Measurements from ENCODE around the gene LDLRAD4.

Gene LDLRAD4

DNA sequence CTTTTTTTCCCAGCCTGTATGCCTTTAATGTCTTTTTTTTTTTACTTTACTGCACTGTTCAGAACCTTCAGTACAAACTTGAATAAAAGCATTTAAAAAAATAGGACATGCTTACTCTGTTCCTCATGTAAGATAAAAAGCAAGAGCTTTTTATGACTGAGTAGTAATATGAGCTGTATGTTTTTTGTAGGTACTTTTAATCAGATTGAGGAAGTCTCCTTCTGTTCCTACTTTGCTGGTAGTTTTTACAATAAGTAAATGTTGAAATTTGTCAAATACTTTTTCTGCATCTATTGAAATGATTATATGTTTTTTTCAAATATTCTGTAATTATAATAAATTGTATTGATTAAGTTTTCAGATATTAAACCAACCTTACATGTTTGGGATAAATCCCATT, 318.0 kb downstream of the LDLRAD4 start:
- DNase-seq (ENCODE audit: low spot score): no peak

- DNase-seq (ENCODE audit: low spot score): no peak
These were observed 318.6 kb downstream of the LDLRAD4 start for GRCh38 chr18:13537022-13537780.

DNA sequence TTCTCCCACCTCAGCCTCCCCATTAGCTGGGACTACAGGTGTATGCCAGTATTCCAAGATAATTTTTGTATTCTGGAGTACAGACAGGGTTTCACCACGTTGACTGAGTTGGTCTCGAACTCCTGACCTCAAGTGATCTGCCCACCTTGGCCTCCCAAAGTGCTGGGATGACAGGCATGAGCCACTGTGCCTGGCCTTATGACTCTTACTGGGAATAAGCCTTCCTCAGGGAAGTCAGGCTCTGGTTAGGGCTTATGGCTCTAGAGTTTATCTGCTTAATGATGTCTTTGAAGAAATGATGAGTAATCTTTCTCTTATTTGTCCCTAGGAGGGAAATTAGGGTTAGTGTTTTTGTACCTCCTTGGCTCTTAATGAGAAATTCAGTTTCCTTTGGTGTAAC, 320.1 kb downstream of the LDLRAD4 start:
- DNase-seq (ENCODE audit: low spot score): no peak

GRCh38 chr18:13539050-13539449, 320.5 kb downstream of the LDLRAD4 start:
- no peak for DNase-seq (ENCODE audit: low spot score)

GRCh38 chr18:13539843-13540476, 321.4 kb downstream of the LDLRAD4 start:
- DNase-seq (ENCODE audit: low spot score): no peak

- DNase-seq (ENCODE audit: low spot score): no peak
These were observed 322.1 kb downstream of the LDLRAD4 start for GRCh38 chr18:13540477-13541182.

DNA sequence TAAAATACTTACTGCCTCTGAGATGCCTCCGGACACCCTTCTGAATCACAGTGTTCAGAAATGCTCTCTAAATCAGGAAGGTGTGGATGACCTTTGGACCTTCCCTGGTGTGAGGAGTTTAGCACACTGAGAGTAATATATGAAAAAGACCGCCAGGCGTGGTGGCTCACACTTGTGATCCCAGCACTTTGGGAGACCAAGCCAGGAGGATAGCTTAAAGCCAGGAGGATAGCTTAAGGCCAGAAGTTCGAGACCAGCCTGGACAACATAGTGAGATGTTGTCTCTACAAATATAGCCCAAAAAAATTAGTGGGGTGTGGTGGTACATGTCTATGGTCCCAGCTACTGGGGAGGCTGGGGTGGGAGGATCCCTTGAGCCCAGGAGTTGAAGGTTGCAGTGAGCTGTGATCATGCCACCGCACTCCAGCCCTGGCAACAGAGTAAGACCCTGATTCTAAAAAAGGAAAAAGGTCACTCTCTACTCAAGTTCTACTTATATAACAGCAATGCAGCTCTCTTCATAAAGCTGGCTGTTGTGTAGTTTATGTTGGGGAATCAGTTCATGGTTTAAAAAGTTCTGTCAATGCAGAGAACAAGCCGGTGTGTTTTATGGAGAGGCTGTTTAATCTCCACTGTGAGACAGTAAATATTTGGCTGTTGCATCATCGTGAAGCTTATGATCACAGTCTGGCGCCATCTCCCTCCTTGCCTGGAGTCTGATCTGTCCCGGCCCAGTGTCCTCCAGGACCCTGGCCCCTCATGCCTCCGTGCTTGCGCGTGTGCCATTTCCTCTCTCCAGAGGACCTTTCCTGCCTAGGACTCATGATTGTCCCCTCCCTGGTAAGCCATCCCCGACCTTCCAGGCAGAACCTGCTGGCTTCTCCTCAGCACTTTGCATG, 323.3 kb downstream of the LDLRAD4 start:
- no peak for DNase-seq (ENCODE audit: low spot score)

DNA sequence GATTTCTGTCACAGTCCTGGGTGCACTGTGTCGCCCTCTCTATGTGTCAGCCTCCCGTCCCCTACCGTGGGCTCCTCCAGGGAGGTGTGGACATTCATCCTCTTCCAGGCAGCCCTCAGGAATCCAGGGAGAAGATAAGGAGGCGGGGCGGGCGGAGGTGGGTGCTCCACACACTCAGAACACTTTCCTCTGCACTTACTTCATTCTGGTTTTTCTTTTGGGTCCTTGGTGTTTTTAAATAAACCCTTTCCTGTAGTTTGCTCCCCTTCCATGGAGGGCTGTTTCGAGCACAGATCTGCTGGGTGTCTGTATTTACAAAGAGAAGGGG, 323.9 kb downstream of the LDLRAD4 start:
- no peak for DNase-seq (ENCODE audit: low spot score)

DNA sequence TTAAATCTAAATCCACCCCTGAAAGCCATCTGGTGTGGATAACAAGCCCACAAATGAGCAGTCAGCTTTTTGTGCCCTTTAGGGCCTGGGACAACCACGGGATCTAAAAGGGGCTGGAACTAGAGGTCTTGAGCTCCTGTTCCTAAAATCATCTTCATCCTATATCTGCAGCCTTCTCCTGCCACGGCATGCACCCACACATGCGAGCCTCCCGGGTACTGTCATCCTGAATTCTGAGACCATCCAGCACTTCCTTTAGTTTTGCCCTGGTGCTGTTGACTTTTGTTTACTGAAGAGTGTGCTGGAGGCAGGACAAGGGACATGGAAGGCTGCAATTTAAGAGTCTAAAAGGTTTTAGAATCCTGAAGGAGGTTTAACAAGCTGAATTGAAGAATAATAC, 324.6 kb downstream of the LDLRAD4 start:
- DNase-seq (ENCODE audit: low spot score): no peak

DNA sequence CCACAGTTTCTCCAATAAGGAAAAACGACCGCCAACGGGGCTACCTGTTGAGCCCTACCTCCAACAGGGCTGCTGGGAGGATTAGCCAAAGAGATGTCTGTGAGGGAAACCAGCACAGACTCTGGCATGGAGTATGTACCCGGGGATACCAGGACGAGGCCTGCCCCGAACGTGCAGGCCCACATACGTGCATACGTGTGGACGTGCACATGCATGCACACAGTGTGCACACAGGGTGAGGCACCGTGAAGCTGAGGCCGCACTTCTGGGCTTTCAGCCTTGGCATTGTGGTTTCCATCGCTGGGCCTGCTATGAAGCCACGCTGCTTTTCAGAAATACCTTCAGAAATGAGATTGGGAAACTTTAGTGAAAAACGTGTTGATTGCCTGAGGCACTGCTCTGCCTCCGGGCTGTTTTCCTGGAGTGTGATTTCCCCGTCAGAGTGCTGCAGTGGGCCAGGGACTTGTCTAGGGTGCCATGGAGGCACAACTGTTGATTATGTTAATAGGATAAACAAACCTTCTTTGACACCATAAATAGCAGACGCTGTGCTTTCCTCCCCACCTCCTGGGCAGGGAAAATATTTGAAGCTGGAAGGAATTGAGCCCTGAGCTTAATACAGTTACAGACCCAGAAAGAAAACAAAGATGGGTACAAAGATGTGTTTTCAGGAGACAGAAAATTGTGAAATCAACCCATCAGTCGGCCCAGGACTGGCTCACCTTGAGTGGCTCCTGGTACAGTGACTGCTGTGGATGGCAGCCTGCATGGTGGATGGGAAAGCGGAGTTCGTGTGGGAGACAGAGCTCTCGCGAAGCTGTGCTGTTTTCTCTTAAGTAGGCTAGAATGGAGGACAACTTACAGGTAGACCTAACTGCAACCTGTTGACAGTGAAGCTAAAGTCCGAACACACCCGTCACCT, 325.5 kb downstream of the LDLRAD4 start:
- no peak for DNase-seq (ENCODE audit: low spot score)

DNA sequence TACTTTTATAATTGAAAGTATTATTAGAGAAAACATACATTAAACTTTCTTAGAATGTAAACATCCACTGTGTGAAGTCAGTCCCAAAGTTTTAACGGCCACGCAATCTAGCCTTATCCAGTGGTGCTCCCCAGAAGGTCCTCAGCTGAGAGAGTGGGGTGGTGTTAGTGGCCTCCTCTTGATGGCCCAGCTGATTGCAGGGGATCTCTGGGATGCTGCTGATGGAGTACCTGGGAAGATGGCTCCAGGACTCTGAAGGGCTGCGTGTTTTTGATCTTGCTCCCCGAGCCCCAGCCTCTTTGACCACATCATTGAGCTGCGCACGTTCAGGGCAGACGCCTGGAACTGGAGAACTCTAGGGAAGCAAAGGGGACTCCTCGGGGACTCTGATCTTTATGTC, 326.4 kb downstream of the LDLRAD4 start:
- DNase-seq (ENCODE audit: low spot score): no peak

DNA sequence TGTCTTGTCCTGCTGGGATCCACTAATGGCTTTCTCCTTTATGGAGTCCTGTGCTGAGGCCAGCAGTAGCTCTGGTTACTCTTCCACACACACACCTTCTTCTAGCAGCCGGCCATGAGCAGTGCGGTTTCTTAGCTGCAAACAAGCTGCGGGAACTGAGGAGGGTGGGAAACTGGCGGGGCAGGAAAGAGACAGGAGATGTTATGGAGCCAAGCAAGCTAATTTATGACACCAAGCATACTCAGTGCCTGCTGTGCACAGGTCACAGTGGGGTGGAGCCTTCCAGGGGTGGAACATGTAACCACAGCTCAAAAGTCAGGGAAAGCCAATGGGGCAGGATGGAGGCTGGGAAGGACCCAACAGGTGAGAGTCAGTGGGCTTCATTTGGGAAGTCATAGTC, 327.0 kb downstream of the LDLRAD4 start:
- DNase-seq (ENCODE audit: low spot score): no peak

GRCh38 chr18:13545955-13546354, 327.4 kb downstream of the LDLRAD4 start:
- no peak for DNase-seq (ENCODE audit: low spot score)

GRCh38 chr18:13546638-13547037, 328.1 kb downstream of the LDLRAD4 start:
- no peak for DNase-seq (ENCODE audit: low spot score)

DNA sequence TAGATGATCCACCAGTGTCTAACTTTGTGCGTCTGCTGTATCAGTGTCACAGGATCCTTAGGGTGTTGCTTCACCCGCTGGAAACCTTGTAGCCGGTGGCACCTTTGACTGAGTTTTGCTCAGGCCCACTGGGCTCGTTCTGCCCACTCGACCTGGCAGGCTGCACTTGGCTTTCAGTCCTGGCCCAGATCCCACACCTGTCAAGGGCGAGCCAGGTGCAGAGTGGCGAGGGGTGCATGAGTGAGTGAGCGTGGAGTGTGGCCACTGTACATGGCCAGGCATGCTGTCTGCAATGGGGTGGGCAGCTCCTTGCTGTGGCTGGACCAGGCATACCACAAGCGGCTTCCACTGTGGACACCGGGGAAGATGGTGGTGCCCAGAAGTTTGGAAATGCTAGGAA, 328.8 kb downstream of the LDLRAD4 start:
- DNase-seq (ENCODE audit: low spot score): no peak

- no peak for DNase-seq (ENCODE audit: low spot score)
These were observed 329.7 kb downstream of the LDLRAD4 start for GRCh38 chr18:13548106-13548819.

- DNase-seq (ENCODE audit: low spot score): no peak
These were observed 330.7 kb downstream of the LDLRAD4 start for GRCh38 chr18:13548966-13549879.

DNA sequence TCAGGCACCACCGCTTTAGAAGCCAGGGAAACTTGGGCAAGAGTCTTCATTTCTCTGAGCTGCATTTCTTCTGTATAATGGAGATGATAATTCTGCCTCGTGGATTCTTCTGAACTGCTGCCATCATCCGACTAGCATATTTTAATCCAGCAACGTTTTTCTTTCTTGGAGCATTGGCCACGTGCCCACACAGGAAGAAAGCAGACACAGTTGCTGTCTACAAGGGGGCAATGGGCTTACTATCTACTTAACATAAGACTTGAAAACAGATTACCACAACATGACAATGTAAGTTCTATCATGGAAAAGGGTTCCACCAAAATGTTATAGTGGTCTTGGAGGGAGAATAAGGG, 331.3 kb downstream of the LDLRAD4 start:
- no peak for DNase-seq (ENCODE audit: low spot score)
